Spleen (tissue), 7 donors: ENCODE data around the gene MAS1.

Source experiments
- POLR2AphosphoS5 ChIP-seq, 3 donors: sonication (generic); formaldehyde crosslinking; IDR thresholded peaks; one replicate each; pipeline ENCODE4 v1.5.1; 2017; ENCODE audit warnings: antibody characterized with exemption in 3 of 3
- TF ChIP-seq, protein P1 (sequence below), 11 experiments: fragments of 200-600 bp in 7 of 11; fragments of 450-650 bp in 4 of 11; sonication (generic) in 4 of 11; IDR thresholded peaks in 8 of 11; conservative IDR thresholded peaks in 3 of 11; 1 replicate in 7 of 11; 2 replicates in 4 of 11; pipeline versions ENCODE4 v1.4.0 to v1.8.0; 2016 to 2021; ENCODE audit warnings: antibody characterized with exemption in 11 of 11, inconsistent platforms in 4 of 11, mild to moderate bottlenecking in 1 of 11
- donor health status: DM: no; HTN: no; CAD: no; lungs with moderate emphysema.
- donor health status: DM: no; HTN: no; CAD: no.
- donor health status: DM: no; HTN: no; CAD: no.

DNA sequence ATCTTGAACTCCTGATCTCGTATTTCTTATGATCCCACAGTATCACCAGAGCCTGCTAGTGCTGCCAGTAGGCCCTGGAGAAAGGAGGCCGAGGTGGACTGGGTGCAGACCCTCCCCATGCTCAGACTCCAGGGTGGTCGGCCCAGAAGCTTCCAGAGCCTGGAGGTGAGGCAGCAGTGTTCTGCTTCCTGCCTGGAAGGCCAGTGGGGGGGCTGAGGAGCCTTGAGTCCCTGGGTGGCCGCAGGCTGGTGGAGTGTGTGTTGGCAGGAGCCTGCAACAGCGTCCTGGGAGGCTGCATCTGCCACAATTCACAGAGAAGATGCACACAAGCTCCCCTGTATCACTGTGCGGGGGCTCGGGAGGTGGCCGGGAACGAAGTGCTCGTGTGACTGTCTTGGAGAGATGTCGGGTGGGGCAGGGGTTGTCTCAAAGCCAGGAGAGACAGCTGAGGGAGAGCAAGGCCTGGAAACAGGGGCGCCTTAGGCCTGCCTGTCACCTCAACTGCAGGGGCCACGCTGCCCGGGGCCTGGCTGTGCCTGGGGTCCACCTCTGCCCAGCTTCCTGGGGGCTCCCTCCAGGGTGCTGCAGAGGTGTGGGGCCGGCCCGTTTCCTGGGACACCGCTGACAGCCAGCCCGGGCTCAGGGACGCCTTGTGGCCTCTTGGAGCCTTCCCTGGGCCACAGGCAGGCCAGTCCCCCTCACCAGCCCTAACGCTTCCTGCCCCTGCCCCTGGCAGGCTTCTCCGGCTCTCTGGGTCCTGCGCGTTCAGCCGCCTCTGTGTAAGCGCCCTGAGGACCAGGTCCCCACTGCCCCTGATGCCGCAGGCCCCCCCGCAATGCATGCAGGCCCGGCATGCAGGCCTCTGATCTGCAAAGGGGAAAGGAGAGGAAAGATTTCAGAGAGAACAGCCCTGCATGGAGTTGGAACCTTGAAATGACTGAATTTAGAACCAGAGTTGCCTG, 24.2 kb upstream of the MAS1 start:
- TF ChIP-seq, protein P1, sequence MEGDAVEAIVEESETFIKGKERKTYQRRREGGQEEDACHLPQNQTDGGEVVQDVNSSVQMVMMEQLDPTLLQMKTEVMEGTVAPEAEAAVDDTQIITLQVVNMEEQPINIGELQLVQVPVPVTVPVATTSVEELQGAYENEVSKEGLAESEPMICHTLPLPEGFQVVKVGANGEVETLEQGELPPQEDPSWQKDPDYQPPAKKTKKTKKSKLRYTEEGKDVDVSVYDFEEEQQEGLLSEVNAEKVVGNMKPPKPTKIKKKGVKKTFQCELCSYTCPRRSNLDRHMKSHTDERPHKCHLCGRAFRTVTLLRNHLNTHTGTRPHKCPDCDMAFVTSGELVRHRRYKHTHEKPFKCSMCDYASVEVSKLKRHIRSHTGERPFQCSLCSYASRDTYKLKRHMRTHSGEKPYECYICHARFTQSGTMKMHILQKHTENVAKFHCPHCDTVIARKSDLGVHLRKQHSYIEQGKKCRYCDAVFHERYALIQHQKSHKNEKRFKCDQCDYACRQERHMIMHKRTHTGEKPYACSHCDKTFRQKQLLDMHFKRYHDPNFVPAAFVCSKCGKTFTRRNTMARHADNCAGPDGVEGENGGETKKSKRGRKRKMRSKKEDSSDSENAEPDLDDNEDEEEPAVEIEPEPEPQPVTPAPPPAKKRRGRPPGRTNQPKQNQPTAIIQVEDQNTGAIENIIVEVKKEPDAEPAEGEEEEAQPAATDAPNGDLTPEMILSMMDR (IDR thresholded peaks at IDR 0.05 in 8 of 11, conservative IDR thresholded peaks at IDR 0.05 in 3 of 11), result no peak
- TF ChIP-seq POLR2AphosphoS5 (IDR thresholded peaks at IDR 0.05), result no peak
